H1 (cell line): ENCODE data around the gene TRAF3. TPM values are rescaled to one million over a fixed set of nuclear protein-coding genes. Genes with fewer than 3 reads are reported as not detected.
A peak's percentile ranks its signal among the peaks of the same experiment; 100 is the strongest.

Experiments
- polyA plus RNA-seq, 7 experiments: library from polyadenylated mRNA; depleted of rRNA in 3 of 7; stranded (reverse) in 5 of 7; unstranded in 2 of 7; fragments of >200 nt in 5 of 7; fragments of 200-250 nt in 2 of 7; gene quantifications; 1 replicate in 5 of 7; 2 replicates in 1 of 7; 4 replicates in 1 of 7; pipeline versions ENCODE4 v1.2.1 to v1.2.3, GENCODE V29; 2011 to 2013; ENCODE audit warnings: missing spikeins in 2 of 7, mixed read lengths in 2 of 7
- total RNA-seq: library from RNA; stranded (reverse); fragmentation: NEBNext Ultra II Directional; extraction: Animal tissue kit (Norgen Biotek cat#: 25700); gene quantifications from 2 replicates; pipeline ENCODE4 v1.2.1, GENCODE V29; 2021
- TF ChIP-seq, protein P1 (sequence below): IDR thresholded peaks from 2 replicates; pipeline ENCODE4 v1.6.1; 2011; ENCODE audit warnings: low read depth, mild to moderate bottlenecking, low read length; ENCODE audit not compliant: insufficient read depth
- TF ChIP-seq, protein P2 (sequence below), 3 experiments: IDR thresholded peaks; 1 replicate in 2 of 3; 2 replicates in 1 of 3; pipeline versions ENCODE4 v1.5.1 to v1.6.1; 2011; ENCODE audit warnings: low read length in 3 of 3, mild to moderate bottlenecking in 3 of 3, inconsistent platforms in 2 of 3, low read depth in 1 of 3, moderate library complexity in 1 of 3; ENCODE audit not compliant: insufficient read depth in 1 of 3; ENCODE audit errors: control extremely low read depth in 1 of 3

The TRAF3 gene
- total and polyA plus RNA-seq, 2 of the 8 experiments (the other 6 are each of a cell fraction or from before 2014, with no cell fraction given) = 5.8 to 12.1 TPM

DNA sequence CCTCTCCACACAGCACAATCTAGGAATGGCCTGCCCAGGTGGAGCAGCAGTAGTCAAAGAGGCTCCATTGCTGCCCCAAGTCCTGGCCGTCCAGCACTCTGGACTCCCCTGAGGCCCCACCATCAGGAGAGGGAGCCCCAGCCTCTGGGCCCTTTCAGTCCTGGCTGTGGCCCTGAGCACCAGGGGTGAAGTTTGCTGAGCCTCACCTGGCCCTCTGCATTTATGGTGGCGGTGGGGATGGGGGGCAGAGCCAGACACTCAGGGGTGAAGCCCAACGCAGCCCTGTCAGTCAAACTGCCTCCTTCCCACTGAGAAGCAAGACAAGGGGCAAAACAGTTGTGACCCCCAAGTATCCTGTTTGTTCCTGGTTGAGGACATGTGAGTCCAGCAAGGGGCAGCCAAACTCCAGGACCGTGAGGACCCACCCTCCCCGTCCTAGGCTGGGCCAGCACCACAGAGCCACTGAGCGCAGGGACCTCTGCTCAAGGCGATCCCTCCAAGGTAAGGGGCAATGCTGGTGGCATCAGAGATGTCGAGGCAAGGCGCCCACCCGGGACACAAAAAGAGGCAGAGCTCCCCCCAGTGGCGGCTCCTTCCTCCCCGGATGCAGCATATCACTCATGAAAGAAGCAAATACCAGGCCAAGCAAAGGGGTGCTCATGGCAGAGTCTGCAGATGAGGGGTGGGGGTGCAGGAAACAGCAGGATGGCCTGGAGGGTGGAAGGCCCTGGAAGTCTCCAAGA lies 140.4 kb downstream of the TRAF3 start (continued):
- TF ChIP-seq, protein P1, sequence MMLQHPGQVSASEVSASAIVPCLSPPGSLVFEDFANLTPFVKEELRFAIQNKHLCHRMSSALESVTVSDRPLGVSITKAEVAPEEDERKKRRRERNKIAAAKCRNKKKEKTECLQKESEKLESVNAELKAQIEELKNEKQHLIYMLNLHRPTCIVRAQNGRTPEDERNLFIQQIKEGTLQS = no peak
- TF ChIP-seq, protein P2, sequence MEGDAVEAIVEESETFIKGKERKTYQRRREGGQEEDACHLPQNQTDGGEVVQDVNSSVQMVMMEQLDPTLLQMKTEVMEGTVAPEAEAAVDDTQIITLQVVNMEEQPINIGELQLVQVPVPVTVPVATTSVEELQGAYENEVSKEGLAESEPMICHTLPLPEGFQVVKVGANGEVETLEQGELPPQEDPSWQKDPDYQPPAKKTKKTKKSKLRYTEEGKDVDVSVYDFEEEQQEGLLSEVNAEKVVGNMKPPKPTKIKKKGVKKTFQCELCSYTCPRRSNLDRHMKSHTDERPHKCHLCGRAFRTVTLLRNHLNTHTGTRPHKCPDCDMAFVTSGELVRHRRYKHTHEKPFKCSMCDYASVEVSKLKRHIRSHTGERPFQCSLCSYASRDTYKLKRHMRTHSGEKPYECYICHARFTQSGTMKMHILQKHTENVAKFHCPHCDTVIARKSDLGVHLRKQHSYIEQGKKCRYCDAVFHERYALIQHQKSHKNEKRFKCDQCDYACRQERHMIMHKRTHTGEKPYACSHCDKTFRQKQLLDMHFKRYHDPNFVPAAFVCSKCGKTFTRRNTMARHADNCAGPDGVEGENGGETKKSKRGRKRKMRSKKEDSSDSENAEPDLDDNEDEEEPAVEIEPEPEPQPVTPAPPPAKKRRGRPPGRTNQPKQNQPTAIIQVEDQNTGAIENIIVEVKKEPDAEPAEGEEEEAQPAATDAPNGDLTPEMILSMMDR (IDR thresholded peaks at IDR 0.05; ENCODE audit: control extremely low read depth in 1 of 3, insufficient read depth in 1 of 3, low read depth in 1 of 3, low read length in 3 of 3) = peak in 2 of 3 experiments; percentile 83 to 87; a peak in 3 of 4 replicates
